ENCODE measurements around the gene NDUFS6. TPM values are rescaled to one million over a fixed set of nuclear protein-coding genes. Genes with fewer than 3 reads are reported as not detected.
"Not testable (repeated sequence)": the region's sequence is repeated elsewhere in the genome, so short reads cannot be mapped to it uniquely, and the experiment has no call there.

NDUFS6 gene
- total RNA-seq, 4 donors from 2014 or later, result 36.1 to 72.7 (median 57.3) TPM

DNA sequence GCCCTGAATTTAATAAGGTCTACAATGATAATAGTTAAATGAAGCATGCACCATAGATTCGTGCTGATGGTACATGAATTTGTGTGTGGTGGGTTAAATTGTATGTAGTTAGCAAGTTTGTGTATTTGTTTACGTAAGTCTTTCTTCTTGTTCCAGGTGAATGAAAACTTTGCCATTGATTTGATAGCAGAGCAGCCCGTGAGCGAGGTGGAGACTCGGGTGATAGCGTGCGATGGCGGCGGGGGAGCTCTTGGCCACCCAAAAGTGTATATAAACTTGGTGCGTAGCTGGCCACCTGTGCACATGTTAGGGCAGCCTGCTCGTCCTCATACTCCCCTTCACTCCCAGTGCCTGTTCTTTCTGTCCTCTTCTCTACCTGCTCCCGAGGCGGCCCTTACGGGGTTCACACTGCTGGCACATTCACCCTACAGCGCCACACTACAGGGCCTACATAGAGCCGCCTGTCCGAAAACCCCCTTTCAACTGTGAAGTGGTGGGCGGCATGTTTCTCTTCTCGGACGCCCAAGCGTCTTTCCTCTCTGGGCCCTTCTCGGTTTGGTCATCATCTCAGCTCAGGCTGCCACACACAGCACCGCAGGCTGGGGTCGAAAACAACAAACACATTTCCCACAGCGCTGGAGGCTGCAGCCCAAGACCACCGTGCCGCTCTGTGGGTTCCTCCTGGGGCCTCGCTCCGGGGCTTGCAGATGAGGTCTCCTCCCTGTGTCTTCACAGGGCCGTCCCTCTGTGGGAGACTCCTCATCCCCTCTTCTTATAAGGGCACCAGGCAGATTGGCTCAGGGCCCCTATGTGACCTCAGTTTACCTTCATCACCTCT lies 13.2 kb downstream of the NDUFS6 start:
- no peak overlapping the region for H3K27ac ChIP-seq

GRCh38 chr5:1815071-1815786 lies 14.0 kb downstream of the NDUFS6 start:
- H3K9me3 ChIP-seq, result no peaks in the 10 kb centered on the region
- H3K36me3 ChIP-seq, result peaks cover 30 to 100% (median 46%) of the 10 kb centered on the region in 3 donors
- H3K27ac ChIP-seq, result no peak overlapping the region
- no peaks in the 10 kb centered on the region for H3K4me1 ChIP-seq
- TF ChIP-seq POLR2A (IDR thresholded peaks at IDR 0.05) (no peak), CTCF (IDR thresholded peaks at IDR 0.05) (no peak)
- WGBS, 2 donors, result 93% methylated on average over 12 to 15 of the region's 18 CpGs
- DNase-seq, result no peak
- intact Hi-C loops (cut with DNase I), result no loop called here
- H3K27me3 ChIP-seq, result no peaks in the 10 kb centered on the region
- no peak overlapping the region for H3K4me3 ChIP-seq

More for the DNA sequence above, 13.2 kb downstream of the NDUFS6 start:
- WGBS, 2 donors, result 90 to 97% methylated on average over 18 to 20 of the region's 30 CpGs
- Histone ChIP-seq H3K27me3 (no peaks in the 10 kb centered on the region), H3K4me1 (no peaks in the 10 kb centered on the region), H3K36me3 (peaks cover 39 to 100% (median 52%) of the 10 kb centered on the region in 3 donors), H3K9me3 (no peaks in the 10 kb centered on the region), H3K4me3 (no peak overlapping the region)
- DNase-seq, result no peak
- intact Hi-C loops (cut with DNase I), result no loop called here
- TF ChIP-seq CTCF (IDR thresholded peaks at IDR 0.05) (no peak), POLR2A (IDR thresholded peaks at IDR 0.05) (no peak)

GRCh38 chr5:1815881-1816292 lies 14.7 kb downstream of the NDUFS6 start:
- Histone ChIP-seq H3K36me3 (peaks cover 32 to 100% (median 46%) of the 10 kb centered on the region in 3 donors), H3K27ac (no peak overlapping the region), H3K4me1 (no peaks in the 10 kb centered on the region), H3K4me3 (no peak overlapping the region), H3K27me3 (no peaks in the 10 kb centered on the region), H3K9me3 (no peaks in the 10 kb centered on the region)
- WGBS, 2 donors, result 87 to 92% methylated on average over 15 to 16 of the region's 17 CpGs
- no peak for TF ChIP-seq POLR2A (IDR thresholded peaks at IDR 0.05)
- DNase-seq, result no peak
- intact Hi-C loops (cut with DNase I), result no loop called here

DNA sequence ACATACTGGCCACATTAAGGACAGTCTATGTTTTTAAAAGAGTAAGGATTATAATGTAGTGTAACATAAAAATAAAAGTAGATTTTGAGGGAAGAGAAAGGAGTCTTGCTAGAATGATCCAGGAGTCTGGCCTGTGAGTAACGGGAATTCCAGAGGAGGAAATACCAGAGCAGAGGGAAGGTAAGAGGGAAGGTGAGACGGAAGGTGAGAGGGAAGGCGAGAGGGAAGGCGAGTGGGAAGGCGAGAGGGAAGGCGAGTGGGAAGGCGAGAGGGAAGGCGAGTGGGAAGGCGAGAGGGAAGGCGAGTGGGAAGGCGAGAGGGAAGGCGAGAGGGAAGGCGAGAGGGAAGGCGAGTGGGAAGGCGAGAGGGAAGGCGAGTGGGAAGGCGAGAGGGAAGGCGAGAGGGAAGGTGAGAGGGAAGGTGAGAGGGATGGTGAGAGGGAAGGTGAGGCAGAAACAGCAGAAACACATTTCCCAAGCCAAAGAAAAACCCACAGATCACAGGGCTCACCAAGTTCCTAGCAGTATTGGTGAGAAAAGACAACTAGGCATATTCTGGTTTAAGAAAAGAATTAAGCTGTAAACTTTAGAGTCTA lies 15.4 kb downstream of the NDUFS6 start:
- peaks cover 36 to 100% (median 44%) of the 10 kb centered on the region in 3 donors for H3K36me3 ChIP-seq
- H3K4me1 ChIP-seq; H3K9me3 ChIP-seq; intact Hi-C loops (cut with DNase I); H3K27ac ChIP-seq; H3K4me3 ChIP-seq; DNase-seq; H3K27me3 ChIP-seq: not testable (repeated sequence)
- WGBS, 2 donors, result 94 to 98% methylated on average over 18 of the region's 18 CpGs

- H3K9me3 ChIP-seq, result no peaks in the 10 kb centered on the region
- peaks cover 31 to 100% (median 51%) of the 10 kb centered on the region in 3 donors for H3K36me3 ChIP-seq
- TF ChIP-seq CTCF (IDR thresholded peaks at IDR 0.05), result no peak
- TF ChIP-seq POLR2A (IDR thresholded peaks at IDR 0.05), result no peak
- no peaks in the 10 kb centered on the region for H3K27me3 ChIP-seq
- no peak overlapping the region for H3K4me3 ChIP-seq
- H3K4me1 ChIP-seq, result no peaks in the 10 kb centered on the region
- intact Hi-C loops (cut with DNase I), result no loop called here
- 86 to 88% methylated on average over 15 of the region's 15 CpGs for WGBS, 2 donors
- no peak overlapping the region for H3K27ac ChIP-seq
- DNase-seq, result no peak
These were observed 16.2 kb downstream of the NDUFS6 start for GRCh38 chr5:1817261-1818043.
